HG02798 (cell line): ENCODE results near the gene TANGO2.

ENCODE experiments used
- ATAC-seq: cut with Tn5 transposase; IDR thresholded peaks from one replicate; pipeline ENCODE4 v1.9.1; 2021; ENCODE audit warnings: mild to moderate bottlenecking; ENCODE audit not compliant: unreplicated experiment, poor library complexity

The TANGO2 gene, protein sequence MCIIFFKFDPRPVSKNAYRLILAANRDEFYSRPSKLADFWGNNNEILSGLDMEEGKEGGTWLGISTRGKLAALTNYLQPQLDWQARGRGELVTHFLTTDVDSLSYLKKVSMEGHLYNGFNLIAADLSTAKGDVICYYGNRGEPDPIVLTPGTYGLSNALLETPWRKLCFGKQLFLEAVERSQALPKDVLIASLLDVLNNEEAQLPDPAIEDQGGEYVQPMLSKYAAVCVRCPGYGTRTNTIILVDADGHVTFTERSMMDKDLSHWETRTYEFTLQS

DNA sequence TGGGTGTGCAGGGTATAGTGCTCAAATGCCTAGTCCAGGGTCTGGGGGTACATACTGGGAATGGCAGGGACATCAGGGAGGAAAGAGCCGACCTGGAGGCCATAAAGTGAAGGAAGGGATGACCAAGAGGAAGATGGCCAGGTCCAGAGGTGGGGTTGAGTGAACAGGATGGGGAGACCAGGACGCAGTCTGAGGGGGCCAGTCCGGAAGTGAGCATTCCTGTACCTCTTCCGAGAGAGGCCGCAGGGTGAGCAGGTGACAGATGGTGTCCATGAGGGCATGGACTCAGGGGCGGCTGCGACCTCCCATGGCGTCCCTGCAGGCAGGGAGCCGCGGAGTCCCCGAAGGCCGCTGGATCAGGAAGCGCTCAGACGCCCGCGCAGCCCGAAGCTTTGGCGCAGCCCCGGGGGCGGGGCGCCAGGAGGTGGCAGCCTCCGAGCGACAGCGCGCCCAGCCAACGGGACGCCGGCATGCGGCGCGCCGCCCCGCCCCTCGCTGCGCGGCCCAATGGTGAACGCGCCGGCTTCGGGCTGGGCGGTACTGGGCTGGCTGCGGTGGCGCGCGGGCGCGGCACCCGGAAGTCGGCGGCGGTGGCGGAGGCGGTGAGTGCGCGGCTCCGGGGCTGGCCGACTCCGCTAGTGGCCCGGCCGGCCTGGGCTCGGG is at the start of gene TANGO2:
Gene TANGO2, plus strand, starts transcription at position 578 of the 663 bp plus-strand sequence. CDS start 15,689 bp downstream, outside the sequence.
- peak; percentile 84 for ATAC-seq

GRCh38 chr22:19971276-19972124 is 49.4 kb upstream of the TANGO2 start:
- no peak for ATAC-seq

DNA sequence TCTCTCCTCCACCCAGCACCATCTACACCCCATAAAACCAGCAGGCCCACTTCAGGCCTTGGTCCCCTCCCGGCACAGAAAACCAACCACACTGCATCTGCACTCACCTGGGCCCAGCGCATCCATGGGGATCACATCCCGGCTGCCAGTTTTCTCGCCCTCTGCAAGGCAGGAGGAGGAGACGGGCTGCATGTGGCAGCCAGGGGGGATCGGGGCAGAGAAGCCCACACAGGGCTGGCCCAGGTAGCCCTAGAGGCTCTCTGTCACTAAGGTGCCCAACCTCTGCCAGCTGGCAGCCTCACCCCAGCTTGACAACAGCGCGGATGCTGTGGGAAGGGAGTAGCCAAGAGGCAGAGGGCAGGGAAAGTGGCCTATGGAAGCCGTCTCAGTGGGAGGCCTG is 48.7 kb upstream of the TANGO2 start:
- no peak for ATAC-seq

- ATAC-seq: no peak
Observed at GRCh38 chr22:19972652-19973550, 48.0 kb upstream of the TANGO2 start.

DNA sequence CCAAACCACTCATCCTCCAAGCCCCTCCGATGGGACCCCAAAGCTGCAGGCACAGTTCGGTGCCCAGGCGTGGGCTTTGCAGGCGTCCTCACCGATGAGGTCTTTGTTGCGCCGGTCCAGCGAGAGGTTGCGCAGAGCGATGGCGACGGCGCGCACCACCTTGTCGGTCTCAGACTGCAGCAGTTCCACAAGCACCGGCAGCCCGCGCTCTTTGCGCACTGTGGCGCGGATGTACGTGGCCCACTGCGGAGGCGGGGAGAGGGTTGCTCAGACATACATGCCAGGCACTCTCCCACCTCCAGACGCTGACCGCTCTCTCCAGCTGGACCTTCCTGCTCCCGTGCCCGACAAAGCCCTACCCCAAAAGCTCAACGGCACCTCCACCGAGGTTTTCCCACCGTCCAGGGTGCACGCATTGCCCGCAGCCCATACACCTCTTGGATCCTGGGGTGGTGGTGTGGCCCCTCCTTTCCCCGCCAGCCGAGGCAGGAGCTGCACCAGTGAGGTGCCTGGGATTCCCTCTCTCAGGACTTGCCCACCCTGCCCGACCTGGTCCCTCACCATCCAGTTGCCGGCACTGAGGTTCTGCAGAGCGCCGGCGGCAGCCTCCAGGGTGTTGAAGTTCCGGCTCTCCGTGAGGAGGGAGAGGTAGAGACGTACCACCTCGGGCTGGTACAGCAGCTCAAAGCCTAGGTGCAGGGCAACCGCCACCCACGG is 47.2 kb upstream of the TANGO2 start:
- no peak for ATAC-seq

GRCh38 chr22:19974268-19974861 is 46.5 kb upstream of the TANGO2 start:
- ATAC-seq: no peak

DNA sequence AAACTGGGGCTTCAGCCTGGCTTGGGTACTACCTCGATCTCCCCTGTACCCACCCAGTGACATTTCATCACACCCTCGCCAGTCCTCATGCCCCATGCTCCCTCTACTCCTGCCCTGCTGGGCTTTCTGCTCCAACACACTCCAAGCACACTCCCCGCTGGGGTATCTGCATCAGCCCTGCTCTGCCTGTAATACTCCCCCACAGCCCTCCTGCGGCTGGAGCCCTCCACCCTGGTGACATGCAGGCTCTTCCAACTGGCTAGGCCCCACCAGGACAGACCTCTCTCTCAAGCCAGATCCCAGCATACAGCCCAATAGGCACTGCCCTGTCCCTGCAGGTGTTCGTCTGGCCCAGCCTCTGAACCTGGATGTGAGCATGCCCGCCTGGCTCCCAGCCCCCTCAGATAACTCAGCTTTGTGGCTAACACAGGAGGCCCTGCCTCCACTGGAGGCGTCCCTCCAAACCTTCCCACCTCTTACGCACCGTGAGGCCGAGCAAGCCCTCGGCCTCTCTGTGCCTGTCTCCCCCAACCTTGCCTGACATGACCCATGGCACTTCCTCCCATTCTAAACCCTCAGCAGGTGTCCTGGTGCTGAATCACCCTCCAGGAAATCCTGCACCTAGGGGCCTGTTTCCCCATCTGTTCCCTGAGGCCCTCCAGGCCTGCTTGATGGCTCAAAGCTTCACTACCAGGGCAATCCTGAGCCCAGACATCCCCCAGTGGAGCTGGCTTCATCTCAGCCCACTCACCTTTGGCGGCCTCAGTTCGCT is 45.8 kb upstream of the TANGO2 start:
- no peak for ATAC-seq

DNA sequence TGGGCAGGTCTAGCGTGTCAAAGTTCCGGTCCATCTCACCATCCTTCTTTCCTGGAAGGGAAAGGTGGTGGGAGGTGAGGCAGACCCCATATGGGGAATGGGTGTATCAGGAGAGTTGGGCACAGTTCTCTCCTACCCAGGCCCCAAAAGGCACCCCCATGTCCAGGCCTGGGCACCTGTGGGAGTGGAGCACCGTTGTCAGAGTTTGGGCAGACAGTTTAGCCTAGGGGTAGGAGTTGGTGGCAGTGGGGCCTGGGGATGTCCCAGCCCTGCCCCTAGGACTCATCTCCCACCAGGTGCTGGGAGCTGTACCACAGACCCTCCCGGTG is 45.2 kb upstream of the TANGO2 start:
- no peak for ATAC-seq

GRCh38 chr22:19976671-19977070 is 44.2 kb upstream of the TANGO2 start:
- no peak for ATAC-seq

DNA sequence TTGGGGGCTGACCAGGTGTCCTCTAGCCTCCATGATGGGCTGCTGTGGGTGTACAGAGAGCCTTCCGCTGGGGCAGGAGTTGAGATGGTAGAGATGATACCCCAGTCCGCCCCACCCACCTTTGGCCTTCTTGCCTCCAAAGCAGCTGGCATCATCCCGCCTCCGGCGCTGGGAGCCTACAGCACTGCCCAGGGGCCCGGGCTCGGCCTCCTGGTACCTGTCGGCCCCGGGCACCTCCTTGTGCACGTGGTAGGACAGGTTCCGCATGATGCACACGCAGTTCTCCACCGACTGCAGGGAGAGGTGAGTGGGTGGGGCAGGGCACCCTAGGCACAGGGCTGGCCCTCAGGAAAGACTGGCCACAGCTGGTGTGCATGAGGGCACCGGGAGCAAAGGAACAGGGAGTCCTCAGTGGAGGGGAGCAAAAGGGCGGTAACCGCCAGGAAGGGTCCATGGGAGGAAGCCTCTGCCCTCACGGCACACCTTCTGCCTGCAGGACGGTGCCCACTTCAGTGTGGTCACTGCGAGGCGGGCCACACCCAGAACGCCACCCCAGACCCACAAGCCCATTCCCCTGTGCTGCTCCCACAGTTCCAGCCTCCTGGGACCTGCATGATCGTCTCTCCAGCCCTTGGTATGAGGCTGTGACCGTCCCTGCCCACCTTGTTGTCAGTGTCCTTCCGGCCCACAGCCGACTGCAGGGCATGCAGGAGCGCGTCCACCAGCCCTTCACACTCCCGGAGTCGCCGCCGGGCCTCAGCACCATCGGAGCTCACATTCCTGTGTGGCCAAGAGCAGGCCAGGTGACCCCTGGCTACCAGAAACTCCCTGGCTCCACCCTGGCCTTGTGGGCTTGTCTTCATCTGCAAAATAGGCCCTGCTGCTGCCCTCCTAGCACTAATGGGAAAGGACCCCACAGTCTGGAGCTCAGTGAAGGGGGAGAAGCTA is 43.3 kb upstream of the TANGO2 start:
- no peak for ATAC-seq

DNA sequence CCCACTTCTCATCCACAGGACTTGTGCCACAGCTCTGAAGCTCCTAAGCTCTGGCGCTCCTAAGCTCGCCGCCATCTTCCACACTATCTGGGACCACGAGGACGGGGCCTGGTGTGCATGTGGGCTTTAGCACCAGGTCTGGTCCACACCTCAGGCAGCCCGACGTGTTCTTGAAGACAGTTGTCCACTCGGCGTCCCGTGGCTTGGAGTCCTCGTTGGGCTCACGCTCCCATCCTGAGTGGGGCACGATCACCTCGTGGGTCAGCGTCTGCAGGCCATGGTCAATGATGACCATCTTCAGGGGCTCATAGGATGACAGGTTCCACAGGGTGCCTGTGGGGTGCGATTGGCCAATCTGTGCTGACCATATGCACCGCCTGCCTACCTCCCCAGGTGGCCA is 42.2 kb upstream of the TANGO2 start:
- no peak for ATAC-seq

DNA sequence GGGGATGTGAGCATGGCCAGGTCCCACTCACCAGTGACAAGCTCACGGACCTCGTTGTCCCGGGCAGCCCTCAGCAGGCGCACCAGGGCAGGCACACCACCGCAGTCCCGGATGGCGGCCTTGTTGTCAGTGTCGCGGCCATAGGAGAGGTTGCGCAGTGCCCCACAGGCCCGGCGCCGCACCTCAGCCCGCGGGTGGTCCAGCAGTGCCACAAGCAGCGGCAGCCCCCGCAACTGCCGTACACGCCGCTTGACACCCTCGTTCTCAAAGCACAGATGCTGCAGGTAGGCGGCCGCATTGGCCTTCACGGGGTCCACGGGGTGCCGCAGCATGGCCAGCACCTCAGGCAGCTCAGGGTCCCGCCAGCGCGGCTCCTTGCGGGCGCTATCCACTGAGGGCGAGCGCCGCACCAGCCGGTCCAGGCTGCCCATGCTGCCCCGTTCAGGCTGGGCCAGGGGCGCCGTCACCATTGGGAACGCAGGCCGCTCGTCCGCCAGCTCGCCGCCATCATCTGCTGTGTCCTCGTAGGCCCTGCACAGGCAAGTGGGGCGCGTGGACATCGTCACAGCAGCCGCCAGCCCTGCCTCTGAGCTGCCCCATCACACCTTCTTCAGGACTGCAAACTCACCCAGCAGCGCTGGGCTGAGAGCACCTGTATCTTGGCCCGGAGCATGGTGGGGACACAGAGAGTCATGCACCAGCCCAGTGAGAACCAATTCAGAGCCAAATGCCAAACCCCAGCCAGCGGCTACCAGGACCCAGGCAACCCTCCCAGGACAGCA is 41.0 kb upstream of the TANGO2 start:
- no peak for ATAC-seq

DNA sequence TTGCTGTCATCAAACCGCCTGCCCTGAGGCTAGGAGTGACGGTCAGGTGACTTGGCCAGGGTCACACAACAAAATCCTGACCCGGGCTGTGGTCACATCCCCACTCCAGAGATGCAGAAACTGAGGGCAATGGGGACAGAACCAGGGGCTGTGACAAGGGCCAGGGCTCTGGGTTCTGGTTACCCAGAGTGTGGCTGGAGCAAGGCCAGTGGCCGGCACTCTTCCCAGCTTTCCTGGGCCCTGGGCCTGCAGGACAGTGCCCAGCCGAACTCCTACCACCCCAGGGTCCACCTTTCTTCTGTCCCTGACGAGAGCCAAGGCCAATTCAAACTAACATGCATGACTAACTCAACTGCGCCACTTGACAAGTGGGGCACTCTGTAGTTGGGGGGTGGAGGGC is 40.1 kb upstream of the TANGO2 start:
- ATAC-seq: no peak

GRCh38 chr22:19981171-19981960 is 39.5 kb upstream of the TANGO2 start:
- ATAC-seq: no peak

DNA sequence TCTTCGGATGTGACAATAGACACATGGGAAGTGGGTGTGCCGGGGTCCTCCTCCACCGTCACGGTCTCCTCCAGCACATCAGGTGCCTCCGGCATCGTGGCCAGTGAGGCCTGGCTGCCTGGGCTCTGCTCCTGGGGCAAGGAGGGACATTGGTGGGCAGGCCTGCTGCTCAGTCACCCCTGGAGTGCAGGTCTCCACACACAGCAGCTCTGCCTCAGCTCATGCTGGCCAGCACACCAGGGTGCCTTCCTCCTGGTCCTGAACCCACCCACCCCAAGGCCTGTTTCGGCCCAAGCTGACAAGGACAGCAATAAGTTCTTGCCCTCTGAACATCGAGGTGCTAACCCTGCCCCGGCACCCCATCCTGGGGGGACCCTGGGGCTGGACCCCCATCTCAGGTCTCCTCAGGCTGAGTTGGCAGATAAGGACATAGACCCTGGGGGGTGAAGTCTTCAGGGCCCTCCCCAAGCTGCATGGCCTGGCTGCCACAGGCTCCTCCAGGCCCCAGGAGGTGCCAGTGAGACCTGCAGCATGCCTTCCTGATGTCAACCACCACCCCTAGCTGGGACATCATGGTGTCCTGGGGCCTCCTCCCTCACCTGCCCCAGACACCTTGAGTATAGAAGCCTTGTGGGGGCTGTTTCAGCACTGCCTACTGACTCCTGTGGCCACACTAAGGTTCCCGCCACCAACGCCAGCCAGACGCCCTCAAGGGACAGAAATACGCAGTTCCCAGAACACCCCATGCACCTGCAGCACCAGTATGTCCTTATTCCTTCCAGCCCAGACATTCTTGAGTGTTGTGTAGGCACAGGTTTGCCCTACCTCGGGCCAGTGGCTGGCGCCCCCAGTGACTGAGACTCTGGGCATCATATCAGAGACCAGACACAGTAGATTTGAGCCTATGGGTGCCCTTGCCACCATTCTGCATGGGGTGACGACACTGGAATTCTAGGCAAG is 38.7 kb upstream of the TANGO2 start:
- no peak for ATAC-seq
